Smooth muscle cell of the brain vasculature (primary cell): ENCODE measurements around the gene SPPL2C.
"Not testable (repeated sequence)": the region's sequence is repeated elsewhere in the genome, so short reads cannot be mapped to it uniquely, and the experiment has no call there.

ENCODE experiments used
- DNase-seq: peaks from one replicate; pipeline ENCODE4 v3.0.0-alpha.2; 2012; ENCODE audit warnings: low read depth, low spot score

SPPL2C gene

DNA sequence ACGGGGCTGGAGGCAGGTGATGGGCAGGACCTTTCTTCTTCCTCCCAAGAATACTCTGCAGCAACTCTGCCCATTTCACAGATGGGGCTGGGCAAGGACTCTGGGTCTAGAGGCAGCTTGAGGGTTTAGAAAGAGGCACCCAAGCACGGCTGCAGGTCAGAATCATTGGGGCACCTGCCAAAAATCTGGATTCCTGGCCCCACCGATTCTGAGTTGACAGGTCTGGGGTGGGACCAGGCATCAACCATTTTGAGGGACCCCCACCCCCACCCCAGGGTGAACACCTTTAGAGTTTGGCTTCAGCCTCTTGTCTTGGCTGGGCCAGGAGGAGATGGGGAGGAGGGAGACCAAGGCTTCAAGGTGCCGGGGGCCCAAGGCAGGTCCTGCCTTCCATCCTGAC lies 5.3 kb downstream of the SPPL2C start:
- DNase-seq = no peak

DNA sequence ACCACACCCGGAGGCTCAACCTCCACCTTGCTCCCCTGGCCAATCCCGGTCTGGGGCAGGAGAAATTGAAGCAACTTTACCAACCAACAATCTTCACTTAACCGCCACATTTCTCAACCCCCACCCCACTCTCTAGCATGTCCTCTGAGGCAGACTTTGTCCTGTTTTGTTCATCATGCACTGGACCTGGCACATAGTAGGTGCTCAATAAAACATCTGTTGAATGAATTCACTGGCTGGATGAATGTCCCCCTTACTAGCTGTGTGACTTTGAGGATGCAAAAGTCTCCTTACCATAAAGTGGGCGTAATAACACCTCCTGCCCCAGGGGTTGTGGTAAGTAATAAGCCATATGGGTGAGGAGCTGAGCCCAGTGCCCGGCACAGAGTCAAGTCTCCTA lies 5.8 kb downstream of the SPPL2C start:
- DNase-seq = no peak

DNA sequence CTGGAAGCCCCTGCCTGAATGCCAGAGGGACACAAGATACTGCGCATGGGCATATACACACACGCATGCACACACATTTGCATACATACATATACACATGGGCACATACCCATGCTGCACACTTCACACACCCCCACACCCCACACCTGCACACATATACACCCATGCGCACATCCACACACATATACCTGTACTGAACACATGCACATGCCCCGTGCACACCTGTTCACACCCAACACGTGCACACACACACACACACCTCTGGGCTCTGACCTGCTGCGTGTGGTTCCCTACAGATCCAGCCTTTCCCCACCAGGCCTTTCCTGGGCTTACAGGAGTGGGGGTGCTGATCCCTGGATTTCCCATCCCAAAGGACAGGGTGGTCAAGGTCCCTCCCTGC lies 6.3 kb downstream of the SPPL2C start:
- no peak for DNase-seq

DNA sequence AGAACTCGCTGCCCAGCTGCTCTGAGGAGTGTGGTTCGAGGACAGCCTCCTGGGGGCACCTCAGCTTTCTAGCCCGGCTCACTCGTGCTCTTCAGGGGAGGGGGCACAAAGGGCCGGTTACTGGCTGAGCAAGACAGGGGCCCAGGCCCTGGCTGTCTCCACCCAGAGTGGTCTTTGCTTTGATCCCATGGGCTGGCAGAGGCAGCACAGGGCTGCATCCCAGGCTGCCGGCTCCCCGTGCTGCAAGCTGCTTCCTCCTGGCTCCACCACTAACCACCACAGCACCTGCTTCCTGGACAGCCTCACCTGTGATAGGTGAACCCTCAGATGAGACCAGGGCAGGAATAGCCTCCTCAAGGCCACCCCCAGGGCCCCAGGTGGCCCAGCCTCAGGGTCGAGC lies 6.8 kb downstream of the SPPL2C start:
- no peak for DNase-seq

DNA sequence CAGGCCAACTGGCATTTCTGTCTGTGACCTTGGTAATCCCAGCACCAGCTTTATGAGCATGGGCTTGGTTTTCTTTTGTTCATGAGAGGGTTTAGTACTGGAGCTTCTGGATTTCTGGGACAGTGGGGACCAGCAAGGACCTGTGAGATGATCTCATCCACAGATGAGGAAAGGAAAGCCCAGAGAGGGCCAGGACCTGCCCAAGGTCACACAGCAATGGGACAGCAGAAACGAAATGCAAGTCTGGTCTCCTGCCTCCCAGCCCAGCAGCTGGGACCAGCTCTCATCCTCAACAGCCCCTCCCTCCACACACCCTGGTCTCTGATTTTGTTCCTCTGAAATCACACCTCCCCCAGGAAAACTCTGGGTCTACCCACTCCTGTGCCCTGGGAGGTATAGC lies 7.2 kb downstream of the SPPL2C start:
- no peak for DNase-seq

DNA sequence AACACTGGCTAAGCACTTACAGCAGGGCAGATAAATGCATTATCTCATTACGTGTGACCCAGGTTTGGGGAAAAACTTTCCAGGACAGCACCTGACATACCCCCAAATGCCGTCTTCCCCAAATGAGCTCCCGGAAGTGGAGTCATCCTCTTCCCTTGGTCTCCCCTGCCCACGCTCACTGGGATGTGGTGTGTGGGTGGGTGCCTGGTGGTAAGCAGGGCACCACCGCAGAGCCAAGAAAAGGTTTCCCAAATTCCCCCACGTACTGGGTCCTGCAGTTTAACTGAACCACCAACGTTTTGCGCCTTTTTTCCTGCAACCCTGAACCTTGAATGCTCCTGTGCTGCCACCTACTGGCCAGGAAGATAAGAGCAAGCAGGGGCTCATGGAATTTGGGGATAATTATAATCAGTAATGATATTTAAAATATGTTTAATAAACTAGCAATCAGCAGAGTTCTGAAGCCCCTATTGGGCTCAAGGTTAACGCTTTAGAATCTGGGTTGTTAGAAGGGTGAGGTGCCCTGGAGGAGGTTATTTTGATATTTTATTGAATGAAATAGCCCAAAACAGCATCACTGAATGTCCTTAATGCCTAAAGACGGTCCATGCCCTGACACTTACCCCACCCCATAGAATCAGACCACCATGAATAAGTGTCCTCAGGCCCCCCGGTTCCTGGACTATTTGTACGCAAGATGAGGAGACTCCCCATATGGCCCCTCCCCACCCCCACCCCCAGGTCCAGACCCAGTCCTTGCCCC lies 8.0 kb downstream of the SPPL2C start:
- DNase-seq = peak; percentile 29

DNA sequence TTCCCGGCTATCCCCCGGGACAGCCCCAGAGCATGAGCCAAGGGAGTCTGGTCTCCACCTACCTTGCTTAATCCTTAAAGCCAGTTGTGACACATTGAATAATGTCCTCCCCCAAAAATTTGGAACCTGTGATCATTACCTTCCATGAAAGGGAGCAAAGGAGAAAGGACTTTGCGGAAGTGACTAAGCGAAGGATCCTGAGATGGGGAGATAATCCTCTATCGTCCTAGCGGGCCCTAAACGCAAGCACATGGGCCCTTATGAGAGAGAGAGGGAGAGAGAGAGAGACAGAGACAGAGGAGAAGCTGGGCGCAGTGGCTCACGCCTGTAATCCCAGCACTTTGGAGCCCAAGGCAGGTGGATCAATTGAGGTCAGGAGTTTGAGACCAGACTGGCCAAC lies 9.5 kb downstream of the SPPL2C start:
- no peak for DNase-seq

DNA sequence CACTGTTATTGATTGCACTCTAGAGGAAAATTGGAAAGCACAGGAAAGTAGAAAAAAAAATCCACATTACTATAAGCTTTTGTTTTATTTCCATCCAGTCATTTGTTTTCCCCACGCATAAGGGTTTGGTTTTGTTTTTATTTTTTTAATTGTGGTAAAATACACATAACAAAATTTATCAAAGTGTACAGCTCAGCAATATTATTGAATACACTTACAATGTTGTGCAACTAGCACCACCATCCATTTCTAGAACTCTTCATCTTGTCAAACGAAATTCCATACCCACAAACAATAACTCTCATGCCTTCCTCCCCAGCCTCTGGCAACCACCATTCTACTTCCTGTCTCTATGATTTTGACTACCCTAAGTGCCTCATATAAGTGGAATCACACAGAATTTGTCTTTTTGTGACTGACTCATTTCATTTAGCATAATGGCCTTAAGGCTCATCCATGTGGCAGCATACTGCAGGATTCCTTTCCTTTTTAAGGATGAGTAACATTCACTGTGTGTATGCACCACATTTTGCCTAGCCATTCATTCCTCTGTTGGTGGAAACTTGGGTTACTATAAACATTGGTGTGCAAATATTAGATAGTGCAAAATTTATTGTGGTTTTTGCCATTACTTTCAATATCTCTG lies 11.1 kb downstream of the SPPL2C start:
- DNase-seq = no peak

DNA sequence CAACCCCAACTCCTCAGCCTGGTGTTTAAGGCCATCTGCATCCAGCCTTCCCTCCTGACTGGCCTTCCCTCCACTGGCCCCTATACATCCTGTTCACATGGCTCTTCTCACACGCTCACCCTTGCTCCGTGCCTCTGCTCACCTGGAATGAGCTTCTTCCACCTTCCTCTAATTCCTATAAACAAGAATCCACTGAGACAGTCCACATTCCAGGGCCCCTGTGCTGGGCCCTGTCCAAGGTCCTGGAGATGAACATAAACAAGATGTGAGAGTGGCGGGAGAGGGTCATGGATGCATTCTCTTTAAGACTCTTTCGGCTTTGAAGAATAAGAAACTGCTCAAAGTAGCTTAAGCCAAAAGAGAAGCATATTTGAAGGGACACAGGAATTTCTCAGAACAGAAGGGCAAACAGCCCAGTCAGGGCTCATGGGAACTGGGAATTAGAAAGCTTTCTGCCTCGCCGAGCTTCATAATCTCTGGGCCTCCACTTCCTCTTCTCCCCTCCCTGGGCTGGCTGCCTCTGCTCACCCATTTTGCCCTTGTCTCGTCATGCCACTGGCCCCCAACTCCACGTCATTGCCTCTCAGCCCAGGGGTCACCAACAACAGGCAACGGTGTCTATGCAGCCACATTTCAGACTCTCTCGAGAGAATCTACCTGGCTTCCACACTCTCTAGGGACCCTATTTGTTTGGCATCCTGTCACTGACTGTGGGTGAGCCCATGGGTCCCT lies 13.5 kb downstream of the SPPL2C start:
- peak; percentile 12 for DNase-seq

DNA sequence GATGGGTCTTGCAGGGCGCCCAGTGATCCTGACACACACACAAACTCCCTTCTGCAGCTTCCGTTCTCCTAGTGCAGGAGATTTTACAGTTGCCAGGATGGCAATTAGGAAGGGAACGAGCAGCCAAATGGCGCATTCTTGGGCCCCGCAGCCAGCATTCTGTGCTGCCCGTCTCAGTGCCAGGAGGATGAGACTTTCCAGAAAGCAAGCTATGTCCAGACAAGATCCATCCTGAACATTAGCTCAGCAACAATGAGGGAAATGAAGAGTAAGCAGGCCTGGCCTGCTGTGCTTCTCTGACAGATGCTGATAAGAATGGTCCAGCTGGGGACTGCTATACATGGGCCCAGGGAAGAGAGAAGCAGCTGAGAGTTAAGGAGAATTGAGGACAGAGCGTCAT lies 16.5 kb downstream of the SPPL2C start:
- DNase-seq = no peak

DNA sequence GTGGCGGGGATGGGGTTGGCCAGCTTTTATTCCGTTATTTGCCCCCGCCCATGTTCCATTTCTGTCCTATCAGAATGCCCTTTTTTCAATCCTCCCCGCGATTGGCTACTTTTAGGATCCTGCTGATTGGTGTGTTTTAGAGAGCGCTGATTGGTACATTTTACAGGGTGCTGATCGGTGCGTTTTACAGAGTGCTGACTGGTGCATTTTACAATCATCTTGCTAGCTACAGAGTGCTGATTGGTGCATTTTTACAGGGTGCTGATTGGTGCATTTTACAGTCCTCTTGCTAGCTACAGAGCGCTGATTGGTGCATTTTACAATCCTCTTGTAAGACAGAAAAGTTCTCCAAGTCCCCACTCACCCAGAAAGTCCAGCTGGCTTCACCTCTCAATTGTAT lies 17.4 kb downstream of the SPPL2C start:
- not testable (repeated sequence) for DNase-seq

DNA sequence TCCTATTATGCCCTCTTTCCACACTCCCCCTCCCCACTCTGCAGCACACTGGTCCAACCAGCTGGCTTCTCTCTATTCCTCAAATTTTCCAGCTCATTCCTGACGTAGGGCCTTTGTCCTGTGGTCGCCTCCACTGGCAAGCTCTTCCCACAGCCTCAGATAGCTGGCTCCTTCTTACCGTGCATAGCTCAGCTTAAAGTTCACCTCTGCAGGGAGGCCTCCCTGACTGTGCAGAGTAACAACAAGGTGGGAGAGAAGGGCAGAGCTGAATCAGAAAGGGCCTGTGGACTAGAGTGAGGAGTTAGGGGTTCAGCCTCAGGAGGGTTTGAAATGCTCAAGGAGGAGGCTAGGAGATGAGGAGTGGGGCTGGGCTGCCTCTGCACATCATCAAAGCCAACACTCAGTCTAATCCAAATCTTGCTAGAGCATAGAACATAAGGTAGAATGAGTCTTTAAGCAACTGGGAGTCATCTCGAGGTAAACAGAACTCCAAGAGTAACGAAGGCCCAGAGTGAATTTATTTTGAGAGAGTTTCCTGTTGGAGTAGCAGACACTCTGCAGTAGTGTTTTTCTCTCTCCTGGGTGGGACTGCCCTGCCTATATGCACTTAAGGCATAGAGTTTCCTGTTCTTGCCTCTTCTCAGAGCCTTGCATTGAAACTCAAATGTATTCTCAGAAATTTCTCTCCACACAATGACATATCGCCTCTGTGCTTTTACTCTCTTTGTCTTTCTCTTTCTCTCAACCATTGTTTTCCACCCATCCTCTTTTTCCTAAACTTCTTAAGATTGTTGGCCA lies 19.4 kb downstream of the SPPL2C start:
- no peak for DNase-seq

DNA sequence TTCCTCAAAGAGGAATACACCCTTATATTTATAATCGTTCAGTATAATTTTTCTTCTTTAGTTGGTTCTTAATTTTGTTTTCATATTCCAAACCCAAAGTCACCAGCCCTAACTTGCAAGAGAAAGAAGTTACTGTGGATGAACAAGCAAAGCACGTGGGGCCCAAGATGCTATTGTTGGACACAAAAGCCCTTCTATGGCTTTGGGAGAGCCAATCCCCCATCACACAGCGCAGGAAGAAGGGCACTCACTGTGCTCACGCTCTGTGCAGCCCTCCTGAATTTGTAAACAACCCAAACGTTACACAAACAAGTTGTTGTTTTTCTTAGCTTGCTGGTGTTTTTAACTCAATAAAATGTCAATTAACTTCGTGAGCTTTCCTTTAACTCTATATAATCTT lies 22.5 kb downstream of the SPPL2C start:
- no peak for DNase-seq

DNA sequence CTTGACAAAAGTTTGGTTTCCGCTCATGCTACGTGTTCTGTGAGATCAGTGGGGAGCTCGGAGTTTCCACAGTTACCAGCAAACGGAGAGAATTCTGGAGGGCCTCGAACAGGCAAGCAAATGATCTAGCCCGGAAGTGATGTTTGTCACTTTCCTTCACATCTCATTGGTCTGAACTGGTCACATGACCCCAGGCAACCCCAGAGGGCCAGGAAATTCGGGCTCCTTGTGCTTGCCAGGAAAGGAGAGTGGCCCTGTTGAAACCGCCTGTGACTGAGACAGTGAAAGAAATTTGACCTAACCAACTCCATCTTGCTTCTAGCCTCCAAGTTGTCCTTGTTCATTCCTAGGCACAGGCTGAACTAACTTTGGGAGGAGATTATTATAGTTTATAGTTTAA lies 23.0 kb downstream of the SPPL2C start:
- no peak for DNase-seq

DNA sequence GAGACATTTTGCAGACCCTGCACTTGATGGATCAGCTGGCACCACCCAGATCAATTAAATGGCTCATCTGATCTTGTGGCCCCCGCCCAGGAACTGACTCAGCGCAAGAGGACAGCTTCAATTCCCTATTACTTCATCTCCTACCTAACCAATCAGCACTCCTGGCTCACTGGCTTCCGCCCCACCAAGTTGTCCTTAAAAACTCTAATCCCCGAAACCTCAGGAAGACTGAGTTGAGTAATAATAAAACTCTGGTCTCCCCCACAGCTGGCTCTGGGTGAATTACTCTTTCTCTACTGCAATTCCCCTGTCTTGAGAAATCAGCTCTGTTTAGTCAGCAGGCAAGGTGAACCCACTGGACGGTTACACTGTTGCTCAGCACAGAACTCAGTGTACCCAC lies 23.6 kb downstream of the SPPL2C start:
- no peak for DNase-seq

DNA sequence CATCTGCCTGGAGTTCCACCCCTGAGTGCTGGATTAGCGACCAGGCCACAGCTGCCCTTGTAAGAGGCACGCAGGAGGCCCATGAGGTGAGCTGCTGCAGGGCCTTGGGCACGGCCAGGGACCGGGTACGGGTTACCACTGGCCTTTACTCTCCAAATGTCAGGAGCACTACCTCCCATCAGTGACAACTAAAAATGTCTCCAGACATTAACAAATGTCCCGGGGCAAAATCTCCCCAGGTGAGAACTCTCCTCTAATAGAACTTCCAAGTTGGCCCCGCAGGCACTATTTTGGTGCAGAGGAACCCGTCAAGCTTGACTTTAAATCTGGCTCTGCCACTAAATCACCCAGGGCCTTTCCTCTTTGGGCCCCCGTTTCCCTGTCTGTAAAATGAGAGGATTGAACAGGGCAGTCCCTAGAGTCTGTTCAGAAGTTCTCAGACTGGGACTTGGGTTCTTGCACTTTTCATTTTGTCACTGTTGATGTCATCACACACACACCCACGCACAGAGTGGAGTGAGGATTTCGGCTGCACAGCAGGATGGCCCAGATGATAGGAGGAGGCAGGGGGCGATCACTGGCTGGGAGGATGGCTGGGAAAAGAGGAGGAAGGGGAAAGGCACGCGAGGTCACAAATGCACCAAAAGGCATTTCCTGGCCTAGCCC lies 25.1 kb downstream of the SPPL2C start:
- no peak for DNase-seq

DNA sequence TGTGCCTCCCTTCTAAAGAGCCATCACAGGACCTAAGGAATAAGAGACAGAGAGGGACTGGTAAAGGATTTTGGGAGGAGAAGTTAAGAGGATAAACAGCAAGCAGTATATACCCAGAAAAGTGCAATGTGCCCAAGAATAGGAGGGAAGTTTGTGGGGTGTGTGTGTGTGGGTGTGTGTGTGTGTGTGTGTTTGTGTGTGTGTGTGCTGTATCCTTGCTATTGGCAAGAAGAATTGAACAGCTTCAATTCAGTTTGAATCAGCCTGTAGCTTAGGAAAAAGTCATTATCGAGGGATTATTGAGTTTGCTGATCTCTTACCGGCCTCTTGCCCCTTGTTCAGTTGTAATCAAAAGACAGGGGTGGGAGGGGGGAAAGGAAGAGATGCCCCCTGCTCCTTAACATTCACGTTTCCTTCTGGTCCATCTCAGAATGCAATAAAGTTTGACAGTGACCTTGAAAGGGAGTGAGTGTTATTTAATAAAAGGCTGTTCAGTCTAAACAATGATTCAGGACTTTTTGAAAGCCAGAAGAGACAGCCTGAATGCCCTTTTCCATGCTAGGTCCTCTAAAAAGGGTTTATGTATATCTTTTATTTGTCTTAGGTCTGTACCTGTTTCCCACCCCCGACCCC lies 25.8 kb downstream of the SPPL2C start:
- no peak for DNase-seq

DNA sequence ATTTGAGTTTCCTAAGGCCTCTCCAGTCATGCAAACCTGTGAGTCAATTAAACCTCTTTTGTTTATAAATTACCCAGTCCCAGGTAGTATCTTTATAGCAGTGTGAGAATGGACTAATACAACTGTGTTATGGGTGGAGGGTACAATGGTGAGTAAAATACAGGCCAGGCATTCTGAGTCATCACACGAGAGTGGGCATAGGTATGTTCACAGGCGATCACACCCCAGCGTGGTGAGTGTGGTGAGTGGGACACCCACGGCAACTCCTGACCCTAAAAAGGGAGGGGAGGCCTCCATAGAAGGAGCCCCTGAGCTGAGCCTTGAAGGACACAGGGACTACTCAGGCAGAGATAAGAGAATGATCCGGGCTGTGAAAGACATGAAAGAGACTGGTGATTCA lies 27.0 kb downstream of the SPPL2C start:
- no peak for DNase-seq

DNA sequence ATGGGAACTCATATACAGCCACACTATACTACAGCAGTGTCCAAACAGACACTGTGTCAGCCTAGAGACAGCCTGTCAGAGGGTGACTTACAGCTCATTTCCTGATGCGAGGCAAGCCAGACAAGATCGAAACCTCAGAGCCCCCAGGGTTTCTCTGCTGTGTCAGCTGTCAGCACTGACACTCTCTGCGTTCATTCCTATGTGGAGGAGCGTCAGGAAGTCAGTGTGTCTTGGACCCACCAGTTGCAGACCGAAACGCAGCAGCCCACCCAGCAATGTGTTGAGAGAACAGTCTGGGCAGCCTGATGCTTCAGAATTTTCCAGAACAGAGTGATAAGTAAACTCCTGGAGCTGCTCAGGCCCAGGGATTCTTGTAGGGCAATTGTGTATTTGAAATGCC lies 29.0 kb downstream of the SPPL2C start:
- DNase-seq = no peak

DNA sequence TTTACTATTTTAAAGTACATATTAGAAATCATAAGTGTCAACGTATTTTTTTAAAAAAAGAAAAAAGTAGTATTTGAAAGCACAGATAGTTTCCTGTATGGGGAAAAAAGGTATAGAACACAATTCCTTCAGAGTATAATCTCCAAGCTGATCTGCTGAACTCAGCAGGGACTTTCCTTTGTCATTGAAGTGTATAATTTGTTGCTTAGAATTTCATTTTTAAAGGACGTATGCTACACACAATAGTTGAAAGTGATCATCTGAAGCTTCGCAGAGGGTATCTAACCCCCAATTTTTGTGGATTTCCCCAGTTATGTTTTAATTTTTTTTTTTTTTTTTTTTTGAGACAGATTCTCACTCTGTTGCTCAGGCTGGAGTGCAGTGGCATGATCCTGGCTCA lies 29.5 kb downstream of the SPPL2C start:
- no peak for DNase-seq

DNA sequence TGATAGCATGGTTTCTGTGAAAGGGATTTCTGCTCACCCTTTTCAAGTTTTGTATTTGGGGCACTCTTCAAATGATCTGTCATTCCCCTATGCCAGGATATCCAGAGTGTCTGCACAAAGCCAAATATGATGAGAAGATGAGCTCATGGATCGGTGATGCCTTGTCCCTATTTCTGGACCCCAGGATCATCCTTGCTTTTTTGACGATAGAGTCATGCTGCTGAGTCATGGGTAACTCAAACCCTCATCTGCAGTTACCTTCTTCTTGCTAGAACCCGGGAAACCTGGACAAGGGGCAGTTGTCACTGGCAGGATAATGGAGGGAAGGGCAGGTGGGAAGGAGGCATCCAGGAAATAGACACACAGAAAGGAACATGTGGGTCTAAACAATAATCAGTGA lies 31.9 kb downstream of the SPPL2C start:
- no peak for DNase-seq
